ENCODE measurements around the gene PDHA1. TPM values are rescaled to one million over a fixed set of nuclear protein-coding genes. Genes with fewer than 3 reads are reported as not detected.

The PDHA1 gene
- total and polyA plus RNA-seq, 9 of the 15 experiments (the other 6 are each of a cell fraction or from before 2014, with no cell fraction given) = 352 to 882 (median 446) TPM

DNA sequence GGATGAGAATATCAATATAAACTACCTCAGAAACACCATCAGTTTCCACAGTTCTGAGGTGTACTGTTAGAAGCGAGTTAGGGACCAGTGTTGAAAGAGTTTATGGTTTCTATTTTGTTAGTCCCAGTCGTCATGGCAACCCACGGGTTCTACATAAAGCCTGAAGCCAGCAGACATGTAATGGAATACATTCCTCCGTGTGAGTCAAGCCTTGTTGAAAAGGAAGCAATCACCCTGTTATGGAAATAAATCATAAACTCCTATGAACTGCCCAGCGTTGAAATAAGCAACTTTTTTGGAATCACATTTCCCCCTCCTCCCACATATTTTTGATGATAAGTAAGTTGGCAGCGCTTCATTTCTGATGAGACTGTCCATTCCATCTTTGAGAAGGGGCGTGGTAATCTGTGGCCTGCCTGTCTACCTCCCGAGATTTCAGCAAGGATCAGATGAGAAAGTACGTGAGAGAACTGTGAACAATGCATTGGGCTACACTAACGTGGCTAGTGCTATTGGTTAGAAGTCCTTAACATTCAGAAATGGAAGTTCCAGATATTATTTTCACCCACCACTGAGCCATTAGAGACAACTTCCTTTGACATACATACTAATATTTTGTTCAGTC lies 40.4 kb upstream of the PDHA1 start:
- TF ChIP-seq ZNF3 (CRISPR knock-in tag; IDR thresholded peaks at IDR 0.05) (no peak), RFX1 (IDR thresholded peaks at IDR 0.05) (peak; percentile 61)
- H4K20me1 ChIP-seq (replicated peaks; ENCODE audit: control insufficient read depth, insufficient read depth, low read length) = no peaks in the 10 kb centered on the region
- H3K9ac ChIP-seq (ENCODE audit: insufficient read depth in 1 of 2, low read depth in 2 of 2, low read length in 2 of 2) = no peak overlapping the region
- H3K27me3 ChIP-seq (ENCODE audit: control insufficient read depth in 2 of 2, insufficient read depth in 2 of 2, low read length in 2 of 2) = no peaks in the 10 kb centered on the region; a peak in 1 of 5 replicates
- intact Hi-C loops (cut with micrococcal nuclease) = no loop called here
- H3K9me3 ChIP-seq (replicated peaks; ENCODE audit: control insufficient read depth, insufficient read depth, low read depth, low read length) = no peaks in the 10 kb centered on the region
- H3K4me3 ChIP-seq = no peak overlapping the region
- no peak overlapping the region for H3K27ac ChIP-seq (ENCODE audit: extremely low read depth, low read depth, low read length)
- H3K79me2 ChIP-seq (ENCODE audit: control insufficient read depth, insufficient read depth, low read length) = no peaks in the 10 kb centered on the region
- ATAC-seq (no peak), DNase-seq (ENCODE audit: extremely low read depth in 1 of 4, low spot score in 3 of 4) (no peak), FAIRE-seq (no peak)
- H2AFZ ChIP-seq (ENCODE audit: low read depth, low read length) = no peak overlapping the region
- H3K4me1 ChIP-seq (replicated peaks in 1 of 2; ENCODE audit: control insufficient read depth in 2 of 2, insufficient read depth in 2 of 2, low read length in 2 of 2) = no peaks in the 10 kb centered on the region
- 2% methylated on average over 10 of the region's 10 CpGs for WGBS (ENCODE audit: insufficient coverage, low coverage, missing lambda C conversion rate)
- POLR2A ChIA-PET = no interaction called here
- CTCF ChIA-PET (ENCODE audit: low intra/inter-chr PET ratio) = no interaction called here
- no peak overlapping the region for H3K4me2 ChIP-seq (ENCODE audit: insufficient read depth, low read length)
- H3K9me1 ChIP-seq (ENCODE audit: control insufficient read depth, insufficient read depth, low read length) = no peaks in the 10 kb centered on the region
- in situ Hi-C loops (cut with MboI) = no loop called here
- no TSS peak for BruUV-seq (replicated peaks)
- no peaks in the 10 kb centered on the region for H3K36me3 ChIP-seq (ENCODE audit: control insufficient read depth, insufficient read depth, low read length)

DNA sequence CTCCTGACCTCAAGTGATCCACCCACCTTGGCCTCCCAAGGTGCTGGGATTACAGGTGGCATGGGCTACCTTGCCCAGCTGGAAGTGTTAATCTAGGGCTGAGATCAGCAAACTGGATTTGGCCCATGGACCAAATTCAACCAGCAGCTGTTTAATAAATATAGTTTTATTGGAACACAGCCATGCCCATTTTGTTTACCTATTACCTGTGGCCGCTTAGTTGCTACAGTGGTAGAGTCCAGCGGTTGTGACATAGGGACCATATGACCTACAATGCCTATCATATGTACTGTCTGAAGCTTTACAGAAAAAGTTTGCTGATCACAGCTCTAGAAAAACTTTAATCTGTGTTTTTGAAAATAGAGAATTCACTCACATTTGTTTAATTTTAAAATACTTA lies 17.2 kb upstream of the PDHA1 start:
- Histone ChIP-seq H3K79me2 (ENCODE audit: control insufficient read depth, insufficient read depth, low read length) (no peaks in the 10 kb centered on the region), H3K9me1 (ENCODE audit: control insufficient read depth, insufficient read depth, low read length) (no peaks in the 10 kb centered on the region), H3K27me3 (ENCODE audit: control insufficient read depth in 2 of 2, insufficient read depth in 2 of 2, low read length in 2 of 2) (peaks cover 2 to 11% of the 10 kb centered on the region in 2 experiments; a peak in 4 of 5 replicates), H3K9ac (ENCODE audit: insufficient read depth in 1 of 2, low read depth in 2 of 2, low read length in 2 of 2) (no peak overlapping the region), H3K4me1 (replicated peaks in 1 of 2; ENCODE audit: control insufficient read depth in 2 of 2, insufficient read depth in 2 of 2, low read length in 2 of 2) (no peaks in the 10 kb centered on the region), H3K27ac (ENCODE audit: extremely low read depth, low read depth, low read length) (no peak overlapping the region), H2AFZ (ENCODE audit: low read depth, low read length) (no peak overlapping the region), H4K20me1 (replicated peaks; ENCODE audit: control insufficient read depth, insufficient read depth, low read length) (no peaks in the 10 kb centered on the region), H3K4me3 (no peak overlapping the region), H3K36me3 (ENCODE audit: control insufficient read depth, insufficient read depth, low read length) (no peaks in the 10 kb centered on the region), H3K9me3 (replicated peaks; ENCODE audit: control insufficient read depth, insufficient read depth, low read depth, low read length) (no peaks in the 10 kb centered on the region), H3K4me2 (ENCODE audit: insufficient read depth, low read length) (no peak overlapping the region)
- TF ChIP-seq CHD1 (IDR thresholded peaks at IDR 0.05; ENCODE audit: low read length) (no peak), ZNF57 (CRISPR knock-in tag; IDR thresholded peaks at IDR 0.05) (no peak), ZNF75A (CRISPR knock-in tag; IDR thresholded peaks at IDR 0.05) (no peak), KDM1A (IDR thresholded peaks at IDR 0.05) (no peak), KLF6 (CRISPR knock-in tag; IDR thresholded peaks at IDR 0.05; ENCODE audit: borderline replicate concordance) (no peak), FOXP1 (CRISPR knock-in tag; IDR thresholded peaks at IDR 0.05) (no peak)
- no peak for ATAC-seq
- ChIA-PET CTCF (ENCODE audit: low intra/inter-chr PET ratio) (no interaction called here), POLR2A (interaction anchor here (0.7 kb wide), 1 partner anchor 11 kb away, joined by 3 read pairs; no protein-coding TSS in a partner anchor)
- no peak for DNase-seq (ENCODE audit: extremely low read depth in 1 of 4, low spot score in 3 of 4)
- BruUV-seq (replicated peaks) = no TSS peak
- FAIRE-seq = no peak
- in situ Hi-C loops (cut with MboI) (no loop called here), intact Hi-C loops (cut with micrococcal nuclease) (no loop called here)
- WGBS (ENCODE audit: insufficient coverage, low coverage, missing lambda C conversion rate) = 0% methylated on average over 2 of the region's 2 CpGs

Data from K562 (cell line).